Osteocyte (in vitro differentiated cells): Measurements from ENCODE around the gene IRAG1. TPM values are rescaled to one million over a fixed set of nuclear protein-coding genes. Genes with fewer than 3 reads are reported as not detected.

Source experiments
- DNase-seq: peaks from one replicate; pipeline ENCODE4 v3.0.0; 2021; ENCODE audit warnings: mixed read lengths; ENCODE audit not compliant: unreplicated experiment; ENCODE audit errors: extremely low spot score
- H3K27ac Mint-ChIP-seq: one replicate; pipeline ENCODE4 v1.8.0; 2021; ENCODE audit warnings: mild to moderate bottlenecking, mixed read lengths; ENCODE audit not compliant: unreplicated experiment
- H3K27me3 Mint-ChIP-seq: one replicate; pipeline ENCODE4 v1.8.0; 2021; ENCODE audit warnings: mixed read lengths; ENCODE audit not compliant: unreplicated experiment
- H3K36me3 Mint-ChIP-seq: one replicate; pipeline ENCODE4 v1.8.0; 2021; ENCODE audit warnings: mixed read lengths; ENCODE audit not compliant: unreplicated experiment
- H3K4me1 Mint-ChIP-seq: one replicate; pipeline ENCODE4 v1.8.0; 2021; ENCODE audit warnings: mixed read lengths; ENCODE audit not compliant: unreplicated experiment
- H3K4me3 Mint-ChIP-seq: one replicate; pipeline ENCODE4 v1.8.0; 2021; ENCODE audit warnings: mild to moderate bottlenecking, moderate library complexity, mixed read lengths; ENCODE audit not compliant: unreplicated experiment
- H3K9me3 Mint-ChIP-seq: one replicate; pipeline ENCODE4 v1.8.0; 2021; ENCODE audit warnings: mixed read lengths; ENCODE audit not compliant: unreplicated experiment
- CTCF ChIP-seq: fragments of 200-600 bp; sonication (generic); IDR thresholded peaks from 2 replicates; pipeline ENCODE4 v1.5.0; 2021; ENCODE audit warnings: antibody characterized with exemption, mild to moderate bottlenecking, moderate library complexity
- total RNA-seq: library from RNA; stranded (reverse); gene quantifications from 2 replicates; pipeline ENCODE4 v1.2.1, GENCODE V29; 2021

Gene IRAG1
- total RNA-seq, 1 donor from 2014 or later: 22.2 TPM

GRCh38 chr11:10650630-10651029 lies 42.9 kb downstream of the IRAG1 start:
- no peak overlapping the region for H3K4me3 Mint-ChIP-seq
- H3K27ac Mint-ChIP-seq: no peak overlapping the region
- no peaks in the 10 kb centered on the region for H3K36me3 Mint-ChIP-seq
- H3K9me3 Mint-ChIP-seq: no peaks in the 10 kb centered on the region
- H3K4me1 Mint-ChIP-seq: peaks cover 68% of the 10 kb centered on the region
- H3K27me3 Mint-ChIP-seq: no peaks in the 10 kb centered on the region
- TF ChIP-seq CTCF: no peak
- DNase-seq: no peak

DNA sequence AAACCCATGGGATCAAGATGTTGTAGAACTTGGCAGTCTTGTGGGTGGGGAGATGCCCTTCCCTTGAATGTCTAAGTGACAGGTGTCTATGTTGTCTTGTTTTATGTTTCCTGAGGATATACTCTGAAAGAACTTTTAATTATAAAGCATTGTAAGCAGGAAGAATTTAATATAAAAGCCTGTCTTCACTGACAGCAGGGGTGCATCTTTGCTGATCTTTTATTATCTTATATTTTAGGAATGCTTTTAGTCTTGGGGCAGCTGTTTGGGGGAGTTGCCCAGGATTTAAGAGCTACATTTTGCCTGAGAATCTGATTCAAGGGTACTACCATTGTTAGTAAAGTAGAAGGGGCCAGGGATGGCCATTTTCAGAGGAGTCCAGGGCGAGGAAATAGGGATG lies 43.4 kb downstream of the IRAG1 start:
- no peaks in the 10 kb centered on the region for H3K9me3 Mint-ChIP-seq
- TF ChIP-seq CTCF: no peak
- peaks cover 63% of the 10 kb centered on the region for H3K4me1 Mint-ChIP-seq
- no peaks in the 10 kb centered on the region for H3K36me3 Mint-ChIP-seq
- no peak for DNase-seq
- H3K27me3 Mint-ChIP-seq: no peaks in the 10 kb centered on the region
- no peak overlapping the region for H3K27ac Mint-ChIP-seq
- H3K4me3 Mint-ChIP-seq: no peak overlapping the region

GRCh38 chr11:10648871-10649270 lies 44.7 kb downstream of the IRAG1 start:
- DNase-seq: no peak
- Mint-ChIP-seq H3K36me3 (no peaks in the 10 kb centered on the region), H3K4me3 (no peak overlapping the region), H3K27ac (peak overlapping the region; percentile 52), H3K27me3 (no peaks in the 10 kb centered on the region), H3K4me1 (peaks cover 57% of the 10 kb centered on the region), H3K9me3 (no peaks in the 10 kb centered on the region)
- TF ChIP-seq CTCF: no peak

- Mint-ChIP-seq H3K27ac (no peak overlapping the region), H3K9me3 (no peaks in the 10 kb centered on the region), H3K27me3 (no peaks in the 10 kb centered on the region), H3K4me1 (peaks cover 59% of the 10 kb centered on the region), H3K4me3 (no peak overlapping the region), H3K36me3 (no peaks in the 10 kb centered on the region)
- DNase-seq: no peak
- TF ChIP-seq CTCF: no peak
These were observed 46.7 kb downstream of the IRAG1 start for GRCh38 chr11:10646681-10647355.

DNA sequence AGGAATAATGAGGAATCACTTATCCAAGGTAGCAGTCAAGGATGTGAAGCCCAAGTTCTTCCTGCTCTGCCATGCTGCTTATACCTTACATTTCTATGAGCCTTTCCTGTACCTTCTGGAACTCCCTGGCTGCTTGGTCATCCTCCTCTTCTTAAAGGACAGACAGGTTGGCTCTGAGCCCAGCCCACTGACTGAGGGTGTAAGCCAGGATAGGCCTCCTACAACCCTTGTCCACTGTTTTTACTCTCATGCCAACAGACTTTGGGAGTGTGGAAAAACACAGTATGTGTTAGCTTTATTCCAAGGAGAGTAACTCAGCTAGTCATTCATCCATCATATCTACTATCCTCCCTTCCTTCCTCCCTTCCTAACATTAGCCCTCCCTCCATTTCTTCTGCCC lies 47.5 kb downstream of the IRAG1 start:
- Mint-ChIP-seq H3K9me3 (no peaks in the 10 kb centered on the region), H3K27me3 (no peaks in the 10 kb centered on the region), H3K4me1 (peaks cover 56% of the 10 kb centered on the region), H3K27ac (peak overlapping the region; percentile 54), H3K4me3 (no peak overlapping the region), H3K36me3 (no peaks in the 10 kb centered on the region)
- no peak for DNase-seq
- no peak for TF ChIP-seq CTCF
